ENCODE results near the gene CHIC2. TPM values are rescaled to one million over a fixed set of nuclear protein-coding genes. Genes with fewer than 3 reads are reported as not detected.

CHIC2 gene
- polyA plus RNA-seq, 1 donor (not counting 4 experiments of a cell fraction or from before 2014, with no cell fraction given): 21.9 TPM

DNA sequence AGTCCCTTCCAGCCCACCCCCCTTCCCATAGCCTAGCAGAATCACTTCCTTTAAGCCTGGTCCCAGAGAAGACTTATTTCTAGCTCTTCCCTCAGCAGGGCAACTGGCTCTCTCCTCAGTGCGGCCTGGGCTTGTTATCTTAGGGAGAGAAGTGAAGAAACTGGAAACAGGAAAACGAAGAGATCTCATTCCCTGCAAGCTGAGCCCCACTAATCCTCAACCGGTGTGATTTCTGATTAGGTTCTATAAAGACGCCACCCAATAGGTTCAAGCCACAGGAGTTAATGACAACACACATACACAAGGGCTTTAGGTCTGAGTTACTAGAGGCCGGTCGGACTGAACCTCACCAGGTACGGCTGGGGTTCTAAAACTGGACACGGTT, 38.8 kb upstream of the CHIC2 start:
- FAIRE-seq (no peak), DNase-seq (ENCODE audit: low read depth, low spot score) (no peak)
- no peak overlapping the region for H2AFZ ChIP-seq (ENCODE audit: control insufficient read depth, low read length)
- no peak overlapping the region for H3K9ac ChIP-seq (ENCODE audit: control insufficient read depth, extremely low read depth, insufficient read depth, low read length)
- TF ChIP-seq, protein P1, sequence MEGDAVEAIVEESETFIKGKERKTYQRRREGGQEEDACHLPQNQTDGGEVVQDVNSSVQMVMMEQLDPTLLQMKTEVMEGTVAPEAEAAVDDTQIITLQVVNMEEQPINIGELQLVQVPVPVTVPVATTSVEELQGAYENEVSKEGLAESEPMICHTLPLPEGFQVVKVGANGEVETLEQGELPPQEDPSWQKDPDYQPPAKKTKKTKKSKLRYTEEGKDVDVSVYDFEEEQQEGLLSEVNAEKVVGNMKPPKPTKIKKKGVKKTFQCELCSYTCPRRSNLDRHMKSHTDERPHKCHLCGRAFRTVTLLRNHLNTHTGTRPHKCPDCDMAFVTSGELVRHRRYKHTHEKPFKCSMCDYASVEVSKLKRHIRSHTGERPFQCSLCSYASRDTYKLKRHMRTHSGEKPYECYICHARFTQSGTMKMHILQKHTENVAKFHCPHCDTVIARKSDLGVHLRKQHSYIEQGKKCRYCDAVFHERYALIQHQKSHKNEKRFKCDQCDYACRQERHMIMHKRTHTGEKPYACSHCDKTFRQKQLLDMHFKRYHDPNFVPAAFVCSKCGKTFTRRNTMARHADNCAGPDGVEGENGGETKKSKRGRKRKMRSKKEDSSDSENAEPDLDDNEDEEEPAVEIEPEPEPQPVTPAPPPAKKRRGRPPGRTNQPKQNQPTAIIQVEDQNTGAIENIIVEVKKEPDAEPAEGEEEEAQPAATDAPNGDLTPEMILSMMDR (optimal IDR thresholded peaks at IDR 0.05 in 1 of 3, IDR thresholded peaks at IDR 0.05 in 1 of 3, conservative IDR thresholded peaks at IDR 0.05 in 1 of 3; ENCODE audit: extremely low read depth in 1 of 3, insufficient read depth in 2 of 3, low read length in 3 of 3): no peak
- TF ChIP-seq EZH2 (IDR thresholded peaks at IDR 0.05; ENCODE audit: low read length): no peak
- no peaks in the 10 kb centered on the region for H3K9me3 ChIP-seq (ENCODE audit: control insufficient read depth, low read depth, low read length)
- H3K9me1 ChIP-seq (ENCODE audit: control insufficient read depth, extremely low read depth, insufficient read depth, low read length): no peaks in the 10 kb centered on the region
- no peaks in the 10 kb centered on the region for H3K79me2 ChIP-seq (ENCODE audit: control insufficient read depth, insufficient read depth, low read length)
- no peaks in the 10 kb centered on the region for H3K36me3 ChIP-seq (ENCODE audit: control insufficient read depth in 2 of 2, extremely low read depth in 1 of 2, insufficient read depth in 2 of 2, low read length in 2 of 2)
- peaks cover 28% of the 10 kb centered on the region for H3K4me1 ChIP-seq (ENCODE audit: control insufficient read depth, extremely low read depth, insufficient read depth, low read length)
- H3K27me3 ChIP-seq (ENCODE audit: control insufficient read depth, extremely low read depth, insufficient read depth, low read length): peaks cover 92% of the 10 kb centered on the region
- H4K20me1 ChIP-seq (ENCODE audit: control insufficient read depth, extremely low read depth, insufficient read depth, low read length): no peaks in the 10 kb centered on the region
- H3K27ac ChIP-seq (ENCODE audit: control insufficient read depth, insufficient read depth, low read length): no peak overlapping the region
- peak overlapping the region; percentile 70 for H3K4me2 ChIP-seq (ENCODE audit: control insufficient read depth, extremely low read depth, insufficient read depth, low read depth, low read length)
- peak overlapping the region in 1 of 3 experiments; percentile 48 for H3K4me3 ChIP-seq (ENCODE audit: control insufficient read depth in 2 of 3, extremely low read depth in 1 of 3, insufficient read depth in 2 of 3, low read depth in 1 of 3, low read length in 3 of 3)
- dilution Hi-C loops (cut with MboI; ENCODE audit: extremely low pct_ligation_motif_present, low sequenced_read_pairs): no loop called here

DNA sequence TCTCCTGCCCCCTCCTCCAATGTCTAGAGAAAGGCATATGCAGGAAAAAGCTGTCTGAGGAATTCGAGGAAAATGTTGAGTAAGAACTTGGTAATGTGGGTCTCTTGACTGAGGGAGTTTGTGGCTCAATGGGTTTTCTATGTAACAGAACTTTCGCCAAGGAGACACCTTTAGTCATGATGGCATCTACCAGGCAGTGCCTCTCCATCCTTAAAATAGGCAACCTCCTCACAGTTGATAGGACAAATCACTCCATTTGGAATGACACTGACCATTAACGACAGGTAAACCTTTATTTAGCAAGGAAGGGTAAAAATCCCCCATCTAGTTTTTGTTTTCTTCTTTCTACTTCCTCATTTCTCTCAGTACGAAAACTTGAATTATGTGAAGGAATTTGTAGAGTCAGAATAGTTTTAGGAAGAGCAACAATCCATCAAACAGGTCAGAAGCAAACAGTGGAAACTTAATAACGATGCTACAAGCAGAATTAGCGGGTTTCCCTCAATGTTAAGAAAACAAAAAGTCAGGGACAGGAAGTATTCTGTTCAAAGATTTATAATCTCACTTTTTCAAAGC, 38.2 kb upstream of the CHIC2 start:
- TF ChIP-seq, protein P1 (optimal IDR thresholded peaks at IDR 0.05 in 1 of 3, IDR thresholded peaks at IDR 0.05 in 1 of 3, conservative IDR thresholded peaks at IDR 0.05 in 1 of 3; ENCODE audit: extremely low read depth in 1 of 3, insufficient read depth in 2 of 3, low read length in 3 of 3): no peak
- TF ChIP-seq EZH2 (IDR thresholded peaks at IDR 0.05; ENCODE audit: low read length): no peak
- dilution Hi-C loops (cut with MboI; ENCODE audit: extremely low pct_ligation_motif_present, low sequenced_read_pairs): no loop called here
- no peak overlapping the region for H3K27ac ChIP-seq (ENCODE audit: control insufficient read depth, insufficient read depth, low read length)
- H3K4me2 ChIP-seq (ENCODE audit: control insufficient read depth, extremely low read depth, insufficient read depth, low read depth, low read length): no peak overlapping the region
- H3K79me2 ChIP-seq (ENCODE audit: control insufficient read depth, insufficient read depth, low read length): no peaks in the 10 kb centered on the region
- no peak overlapping the region for H3K4me3 ChIP-seq (ENCODE audit: control insufficient read depth in 2 of 3, extremely low read depth in 1 of 3, insufficient read depth in 2 of 3, low read depth in 1 of 3, low read length in 3 of 3)
- no peaks in the 10 kb centered on the region for H3K9me1 ChIP-seq (ENCODE audit: control insufficient read depth, extremely low read depth, insufficient read depth, low read length)
- DNase-seq (ENCODE audit: low read depth, low spot score): no peak
- no peak for FAIRE-seq
- H2AFZ ChIP-seq (ENCODE audit: control insufficient read depth, low read length): no peak overlapping the region
- peaks cover 28% of the 10 kb centered on the region for H3K4me1 ChIP-seq (ENCODE audit: control insufficient read depth, extremely low read depth, insufficient read depth, low read length)
- no peaks in the 10 kb centered on the region for H3K9me3 ChIP-seq (ENCODE audit: control insufficient read depth, low read depth, low read length)
- H3K36me3 ChIP-seq (ENCODE audit: control insufficient read depth in 2 of 2, extremely low read depth in 1 of 2, insufficient read depth in 2 of 2, low read length in 2 of 2): no peaks in the 10 kb centered on the region
- H3K27me3 ChIP-seq (ENCODE audit: control insufficient read depth, extremely low read depth, insufficient read depth, low read length): peaks cover 93% of the 10 kb centered on the region
- H4K20me1 ChIP-seq (ENCODE audit: control insufficient read depth, extremely low read depth, insufficient read depth, low read length): no peaks in the 10 kb centered on the region
- no peak overlapping the region for H3K9ac ChIP-seq (ENCODE audit: control insufficient read depth, extremely low read depth, insufficient read depth, low read length)
